RCC 7860 (cell line): Measurements from ENCODE around the gene MT1F.
A peak's percentile ranks its signal among the peaks of the same experiment; 100 is the strongest.
"Not testable (repeated sequence)": the region's sequence is repeated elsewhere in the genome, so short reads cannot be mapped to it uniquely, and the experiment has no call there.

Experiments
- DNase-seq: peaks from one replicate; pipeline ENCODE4 v3.0.0-alpha.2; 2015; ENCODE audit warnings: low spot score
- FAIRE-seq: peaks from 2 replicates; lab custom pipeline; 2012; peaks lifted over from hg19 to GRCh38; lab: Jason Lieb, UNC

MT1F gene

DNA sequence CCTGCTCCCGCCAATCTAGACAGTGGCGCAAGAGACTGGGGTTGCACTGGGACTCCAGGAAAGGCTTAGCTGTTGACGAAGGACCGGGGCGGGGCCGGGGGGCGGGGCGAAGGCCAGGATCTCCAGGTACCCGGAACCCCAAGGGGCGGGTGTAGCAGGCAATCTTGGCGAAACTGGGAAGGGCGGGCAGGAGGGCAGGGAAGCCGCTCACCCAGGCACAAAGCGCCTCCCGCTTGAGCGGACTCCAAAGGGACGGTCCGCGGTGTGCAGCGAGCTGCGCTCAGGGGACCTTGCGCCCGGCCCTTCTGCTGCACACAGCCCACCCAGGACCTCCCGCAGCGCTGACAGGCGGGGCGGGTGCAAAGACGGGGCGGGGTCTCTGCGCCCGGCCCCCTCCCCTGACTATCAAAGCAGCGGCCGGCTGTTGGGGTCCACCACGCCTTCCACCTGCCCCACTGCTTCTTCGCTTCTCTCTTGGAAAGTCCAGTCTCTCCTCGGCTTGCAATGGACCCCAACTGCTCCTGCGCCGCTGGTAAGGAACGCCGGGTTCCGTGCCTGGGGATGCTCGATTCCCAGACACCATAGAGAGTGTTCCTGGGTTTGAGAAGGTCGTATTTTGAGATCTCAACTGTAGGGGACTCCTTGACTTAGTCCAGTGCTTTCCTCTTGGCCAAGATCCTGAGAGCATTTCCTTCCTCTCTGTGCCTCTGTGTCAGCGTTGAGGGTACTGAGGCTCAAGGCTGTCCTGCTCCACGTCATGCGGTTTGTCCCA is at the start of gene MT1F:
Gene MT1F (plus strand): TSS at position 405 of the 772 bp plus-strand sequence. CDS start 100 bp downstream, at position 505.
- peak; percentile 50 for DNase-seq

DNA sequence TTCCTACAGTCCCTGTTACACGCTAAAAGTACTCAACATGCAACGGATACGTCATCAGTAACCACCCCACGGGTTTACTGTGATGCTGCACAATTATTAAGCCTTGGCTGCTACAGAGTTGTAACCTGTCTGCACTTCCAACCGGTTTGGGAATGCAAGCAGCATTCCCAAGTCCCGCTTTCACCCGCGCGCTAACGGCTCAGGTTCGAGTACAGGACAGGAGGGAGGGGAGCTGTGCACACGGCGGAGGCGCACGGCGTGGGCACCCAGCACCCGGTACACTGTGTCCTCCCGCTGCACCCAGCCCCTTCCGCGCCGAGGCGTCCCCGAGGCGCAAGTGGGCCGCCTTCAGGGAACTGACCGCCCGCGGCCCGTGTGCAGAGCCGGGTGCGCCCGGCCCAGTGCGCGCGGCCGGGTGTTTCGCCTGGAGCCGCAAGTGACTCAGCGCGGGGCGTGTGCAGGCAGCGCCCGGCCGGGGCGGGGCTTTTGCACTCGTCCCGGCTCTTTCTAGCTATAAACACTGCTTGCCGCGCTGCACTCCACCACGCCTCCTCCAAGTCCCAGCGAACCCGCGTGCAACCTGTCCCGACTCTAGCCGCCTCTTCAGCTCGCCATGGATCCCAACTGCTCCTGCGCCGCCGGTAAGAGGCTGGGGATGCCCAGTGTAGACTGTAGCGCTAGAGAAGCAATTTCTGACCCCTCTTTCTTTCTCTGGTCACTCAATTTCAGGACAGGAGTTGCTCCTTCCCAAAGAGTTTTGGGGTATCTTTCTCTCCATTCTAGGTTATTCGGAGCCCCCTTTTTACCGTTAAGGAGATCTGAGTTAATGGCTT is 49.5 kb upstream of the MT1F start, which contains the start of gene MT2A:
Gene MT2A (plus strand): TSS at position 542 of the 833 bp plus-strand sequence. CDS start 72 bp downstream, at position 614.
- FAIRE-seq (no peak), DNase-seq (peak; percentile 95)

More for the DNA sequence above, at the start of gene MT1F:
- no peak for FAIRE-seq

DNA sequence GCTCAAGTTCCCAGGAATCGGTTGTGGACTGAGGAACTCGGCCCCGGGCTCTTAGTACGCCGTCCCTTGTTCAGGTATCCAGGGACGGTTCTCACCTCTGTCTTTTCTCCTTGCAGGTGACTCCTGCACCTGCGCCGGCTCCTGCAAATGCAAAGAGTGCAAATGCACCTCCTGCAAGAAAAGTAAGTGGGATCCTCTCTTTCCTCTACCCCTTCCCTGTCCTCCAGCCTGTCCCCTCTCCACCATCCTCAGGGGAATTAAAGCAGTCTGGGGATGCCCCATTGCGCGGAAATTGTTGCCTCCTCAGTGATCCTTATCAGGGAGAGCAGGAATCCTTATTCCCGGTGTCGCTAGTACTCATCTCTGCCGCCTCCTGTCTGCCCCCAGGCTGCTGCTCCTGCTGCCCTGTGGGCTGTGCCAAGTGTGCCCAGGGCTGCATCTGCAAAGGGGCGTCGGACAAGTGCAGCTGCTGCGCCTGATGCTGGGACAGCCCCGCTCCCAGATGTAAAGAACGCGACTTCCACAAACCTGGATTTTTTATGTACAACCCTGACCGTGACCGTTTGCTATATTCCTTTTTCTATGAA is 48.8 kb upstream of the MT1F start:
- DNase-seq = no peak
- no peak for FAIRE-seq

DNA sequence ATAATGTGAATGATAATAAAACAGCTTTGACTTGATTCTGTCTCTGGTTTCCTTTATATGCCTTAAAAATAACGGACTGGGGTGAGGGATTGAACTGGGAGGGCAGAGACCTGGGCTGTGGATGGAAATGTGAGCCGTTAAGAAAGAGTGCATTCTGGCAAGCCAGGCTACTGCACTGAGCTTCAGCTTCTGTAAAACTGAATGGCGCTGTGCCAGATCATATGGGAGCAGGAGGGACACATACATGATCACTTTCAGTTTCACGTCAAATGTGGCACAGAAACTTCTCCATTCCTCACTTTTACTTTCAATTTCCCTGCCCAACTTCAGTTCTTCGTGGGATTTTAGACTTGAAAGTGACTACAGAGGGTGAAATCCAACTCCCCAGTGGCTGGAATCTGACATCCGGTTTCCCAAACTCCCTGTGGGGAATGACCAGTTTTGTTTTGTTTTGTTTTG is 48.3 kb upstream of the MT1F start:
- DNase-seq (peak; percentile 77), FAIRE-seq (peak; percentile 46)

DNA sequence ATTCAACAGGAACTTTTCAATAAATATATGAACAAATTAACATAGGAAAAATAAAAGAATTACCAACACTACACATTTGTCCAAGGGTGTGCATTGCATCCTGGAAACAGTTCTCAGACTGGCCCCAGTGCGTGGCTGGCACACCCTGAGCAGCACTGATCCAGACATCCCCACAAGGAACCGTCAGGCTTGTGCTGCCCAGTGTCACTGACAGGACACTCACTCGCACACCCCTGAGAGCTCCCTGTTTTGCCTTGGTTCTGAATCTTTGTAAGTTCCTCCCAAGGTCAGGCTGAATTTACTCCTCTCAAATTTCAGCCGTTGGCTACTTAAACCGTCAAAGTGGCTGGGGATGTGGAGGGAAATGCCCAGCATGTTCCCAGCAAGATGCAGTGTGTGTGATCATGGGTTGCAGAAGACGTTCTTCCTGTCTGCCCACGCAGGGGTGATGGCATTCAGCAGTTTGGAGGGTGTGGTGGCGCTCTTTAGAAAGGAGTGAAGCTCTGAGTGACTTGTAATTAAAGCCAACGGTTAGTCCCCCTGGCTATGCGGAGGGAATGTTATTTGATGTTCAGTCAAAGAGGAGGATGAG is 47.6 kb upstream of the MT1F start:
- DNase-seq (peak; percentile 88), FAIRE-seq (no peak)

DNA sequence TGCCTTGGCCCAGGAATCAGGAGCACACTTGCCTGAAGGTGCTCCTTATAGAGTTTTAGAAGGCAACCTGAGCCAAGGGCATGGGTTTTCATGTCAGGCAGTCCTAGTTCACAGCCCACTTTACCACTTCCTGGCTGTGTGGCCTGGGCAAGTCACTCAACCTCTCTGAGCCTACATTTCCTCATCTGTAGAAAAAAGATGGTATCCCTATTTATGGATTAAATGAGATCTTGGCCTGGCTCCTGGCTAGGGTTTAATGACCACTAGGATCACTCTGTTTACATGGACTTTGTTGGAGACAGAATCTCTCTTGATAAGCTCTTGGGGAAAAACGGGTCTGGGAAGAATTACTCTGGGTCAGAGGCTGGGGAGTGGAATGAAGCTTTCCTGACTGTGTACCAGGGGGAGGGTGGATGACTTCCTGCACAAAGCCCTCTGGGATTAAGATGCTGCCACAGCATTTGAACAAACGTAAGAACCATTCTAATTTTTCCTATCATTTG is 47.1 kb upstream of the MT1F start:
- peak; percentile 12 for DNase-seq
- no peak for FAIRE-seq

GRCh38 chr16:56611281-56611833 is 46.4 kb upstream of the MT1F start:
- peak; percentile 95 for DNase-seq
- FAIRE-seq = peak; percentile 85

- DNase-seq (no peak), FAIRE-seq (no peak)
These were observed 44.1 kb upstream of the MT1F start for GRCh38 chr16:56613706-56614105.

GRCh38 chr16:56614549-56614991 is 43.2 kb upstream of the MT1F start:
- FAIRE-seq (peak; percentile 95), DNase-seq (peak; percentile 98)

DNA sequence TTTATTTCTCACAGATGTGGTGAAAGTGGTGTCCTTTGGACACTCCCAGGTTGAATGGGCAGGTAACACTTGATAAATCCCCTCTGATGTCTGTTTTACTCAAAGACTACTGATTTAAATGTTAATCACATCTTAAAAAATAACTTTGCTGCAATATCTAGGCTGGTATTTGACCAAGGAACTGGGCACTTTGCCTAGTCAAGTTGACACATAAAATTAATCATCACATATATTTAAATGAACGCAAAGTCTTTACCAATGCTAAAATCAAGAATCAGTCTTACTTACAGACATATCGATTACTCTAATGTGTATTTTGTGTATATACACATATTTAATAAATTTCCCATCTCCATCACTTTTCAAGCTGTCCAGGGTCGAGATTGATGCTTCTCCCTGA is 42.4 kb upstream of the MT1F start:
- FAIRE-seq = peak; percentile 55
- peak; percentile 28 for DNase-seq

GRCh38 chr16:56616608-56617211 is 41.0 kb upstream of the MT1F start:
- DNase-seq = no peak
- FAIRE-seq = no peak

DNA sequence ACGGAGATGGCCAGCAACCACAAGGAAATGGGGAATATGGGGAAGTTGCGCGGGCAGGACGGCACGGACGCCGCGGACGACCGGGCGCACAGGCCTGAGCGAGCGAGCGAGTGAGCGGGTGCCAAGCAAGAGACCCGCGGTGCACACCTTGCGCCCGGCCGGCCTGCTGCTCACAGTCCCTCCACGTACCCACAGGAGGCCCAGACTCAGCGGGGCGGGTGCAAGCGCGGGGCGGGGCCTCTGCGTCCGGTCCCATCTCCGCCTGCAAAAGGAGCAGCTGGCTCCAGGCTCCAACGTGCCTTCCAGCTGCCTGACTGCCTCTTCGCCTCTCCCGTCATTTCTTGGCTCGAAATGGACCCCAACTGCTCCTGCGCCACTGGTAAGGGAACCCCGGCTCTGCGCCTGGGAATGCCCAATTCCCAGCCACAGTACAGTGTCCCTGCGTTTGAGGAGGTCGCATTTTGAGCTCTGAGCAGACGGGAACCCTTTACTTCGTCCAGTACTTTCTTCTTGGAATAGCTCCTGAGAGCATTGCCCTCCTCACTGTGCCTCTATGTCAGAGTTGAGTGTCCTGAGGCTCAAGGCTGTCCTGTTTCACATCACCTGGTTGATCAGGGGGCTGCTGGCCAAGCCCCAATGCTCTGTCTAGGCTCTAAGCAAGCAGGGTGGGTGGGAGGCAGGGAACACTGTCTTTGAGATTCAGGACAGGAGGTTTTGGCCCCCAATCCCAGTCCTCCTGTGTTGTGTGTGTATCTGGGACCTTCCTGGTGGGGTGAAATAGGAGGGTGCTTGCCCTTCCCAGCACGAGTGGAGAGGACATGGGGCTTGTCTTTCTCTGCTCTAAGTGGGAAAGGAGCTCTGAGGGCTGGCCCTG is 40.3 kb upstream of the MT1F start:
- DNase-seq = no peak
- no peak for FAIRE-seq

GRCh38 chr16:56618138-56618537 is 39.6 kb upstream of the MT1F start:
- FAIRE-seq = no peak
- DNase-seq = no peak

- no peak for FAIRE-seq
- no peak for DNase-seq
These were observed 37.3 kb upstream of the MT1F start for GRCh38 chr16:56620339-56620897.

DNA sequence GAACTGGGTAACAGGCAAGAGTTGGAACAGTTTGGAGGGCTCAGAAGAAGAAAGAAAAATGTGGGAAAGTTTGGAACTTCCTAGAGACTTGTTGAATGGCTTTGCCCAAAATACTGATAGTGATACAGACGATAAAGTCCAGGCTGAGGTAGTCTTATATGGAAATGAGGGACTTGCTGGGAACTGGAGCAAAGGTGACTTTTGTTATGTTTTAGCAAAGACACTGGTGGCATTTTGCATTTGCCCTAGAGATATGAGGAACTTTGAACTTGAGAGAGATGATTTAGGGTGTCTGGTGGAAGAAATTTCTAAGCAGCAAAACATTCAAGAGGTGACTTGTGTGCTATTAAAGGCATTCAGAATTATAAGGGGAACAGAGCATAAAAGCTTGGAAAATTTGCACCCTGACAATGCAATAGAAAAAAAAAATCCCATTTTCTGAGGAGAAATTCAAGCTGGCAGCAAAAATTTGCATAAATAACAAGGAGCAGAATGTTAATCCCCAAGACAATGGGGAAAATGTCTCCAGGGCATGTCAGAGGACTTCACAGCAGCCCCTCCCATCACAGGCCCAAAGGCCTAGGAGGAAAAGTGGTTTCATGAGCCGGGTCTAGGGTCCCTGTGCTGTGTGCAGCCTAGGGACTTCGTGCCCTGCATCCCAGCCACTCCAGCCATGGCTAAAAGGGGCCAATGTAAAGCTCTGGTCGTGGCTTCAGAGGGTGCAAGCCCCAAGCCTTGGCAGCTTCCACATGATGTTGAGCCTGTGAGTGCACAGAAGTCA is 35.9 kb upstream of the MT1F start:
- DNase-seq, FAIRE-seq: not testable (repeated sequence)

DNA sequence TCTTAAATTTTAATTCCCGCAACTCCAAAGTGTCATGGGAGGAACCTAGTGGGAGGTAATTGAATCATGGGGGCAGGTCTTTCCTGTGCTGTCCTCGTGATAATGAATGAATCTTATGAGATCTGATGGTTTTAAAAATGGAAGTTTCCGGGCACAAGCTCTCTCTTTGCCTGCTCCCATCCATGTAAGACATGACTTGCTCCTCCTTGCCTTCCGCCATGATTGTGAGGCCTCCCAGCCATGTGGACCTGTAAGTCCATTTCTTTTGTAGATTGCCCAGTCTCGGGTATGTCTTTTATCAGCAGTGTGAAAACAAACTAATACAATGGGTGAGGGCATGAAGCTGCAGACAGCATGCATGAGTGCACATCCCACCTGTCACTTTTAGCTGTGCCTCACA is 34.6 kb upstream of the MT1F start:
- FAIRE-seq, DNase-seq: not testable (repeated sequence)

DNA sequence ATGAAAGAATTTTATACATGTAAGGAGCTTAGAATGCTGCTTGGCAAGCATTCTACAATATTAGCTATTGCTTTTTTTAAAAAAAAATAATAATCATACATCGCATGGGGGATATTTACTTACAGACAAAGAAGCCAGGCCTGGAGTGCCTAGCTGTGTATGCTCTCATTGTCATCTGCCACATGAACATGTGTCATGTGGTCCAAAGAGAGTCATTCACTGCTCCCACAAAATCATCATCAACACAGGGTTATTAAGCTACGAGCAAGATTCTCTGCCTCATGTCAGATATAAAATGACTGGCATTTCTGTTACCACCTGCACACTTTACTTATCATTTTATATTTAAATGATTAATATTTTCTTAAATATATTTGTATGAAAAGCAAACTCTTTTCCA is 34.1 kb upstream of the MT1F start:
- DNase-seq (no peak), FAIRE-seq (no peak)
